K562 (cell line): ENCODE data around the gene SAE1. TPM values are rescaled to one million over a fixed set of nuclear protein-coding genes. Genes with fewer than 3 reads are reported as not detected.

Source experiments
- ATAC-seq: fragments of 200-7000 bp; cut with Tn5 transposase; 3 replicates; pipeline ENCODE4 v1.9.1; 2020; ENCODE audit warnings: moderate library complexity
- BruUV-seq: library from RNA; stranded (reverse); fragments of 400-500 nt; replicated peaks from 2 replicates; lab custom pipeline; 2021; lab: Mats Ljungman, UMichigan
- CTCF ChIA-PET: fragments of 300-600 bp; formaldehyde crosslinking; extraction: SDS; loops from one replicate; lab custom pipeline; 2021; ENCODE audit warnings: low intra/inter-chr PET ratio; lab: Yijun Ruan, JAX
- POLR2A ChIA-PET: fragments of 300-600, 350-650 bp; sonication (Branson Sonifier 250); formaldehyde crosslinking; extraction: SDS; loops from one replicate; lab custom pipeline; 2021; ENCODE audit warnings: antibody characterized with exemption, inconsistent platforms; lab: Yijun Ruan, JAX
- DNase-seq, 4 experiments: peaks; one replicate each; pipeline versions ENCODE4 v3.0.0 to v3.0.0-alpha.2; 2011 to 2018; ENCODE audit warnings: low spot score in 3 of 4, mixed read lengths in 3 of 4; ENCODE audit errors: extremely low read depth in 1 of 4
- FAIRE-seq: peaks from 2 replicates; lab custom pipeline; 2011; peaks lifted over from hg19 to GRCh38; lab: Jason Lieb, UNC
- H2AFZ ChIP-seq: 2 replicates; pipeline ENCODE4 v1.6.0; 2011; ENCODE audit warnings: low read depth, low read length, control low read depth, inconsistent platforms
- H3K27ac ChIP-seq: fragments of 200-600 bp; 3 replicates; pipeline ENCODE4 v1.8.0; 2011; ENCODE audit warnings: low read depth, mild to moderate bottlenecking, control low read depth, inconsistent platforms, low read length, moderate library complexity, mixed read lengths; ENCODE audit errors: extremely low read depth
- H3K27me3 ChIP-seq, 2 experiments: fragments of 300-600 bp in 1 of 2; 2 replicates in 1 of 2; 3 replicates in 1 of 2; pipeline versions ENCODE4 v1.6.0 to v1.8.0; 2011; ENCODE audit warnings: inconsistent platforms in 2 of 2, low read length in 2 of 2, mild to moderate bottlenecking in 1 of 2, mixed read lengths in 1 of 2, moderate library complexity in 1 of 2; ENCODE audit not compliant: control insufficient read depth in 2 of 2, insufficient read depth in 2 of 2
- H3K36me3 ChIP-seq: fragments of 300-600 bp; 3 replicates; pipeline ENCODE4 v1.8.0; 2011; ENCODE audit warnings: mild to moderate bottlenecking, low read length, inconsistent platforms; ENCODE audit not compliant: control insufficient read depth, insufficient read depth
- H3K4me1 ChIP-seq, 2 experiments: fragments of 200-600 bp in 1 of 2; replicated peaks in 1 of 2; 2 replicates in 1 of 2; 3 replicates in 1 of 2; pipeline versions ENCODE4 v1.5.1 to v1.8.0; 2011; ENCODE audit warnings: inconsistent platforms in 2 of 2, low read length in 2 of 2, mild to moderate bottlenecking in 1 of 2, mixed read lengths in 1 of 2, moderate library complexity in 1 of 2; ENCODE audit not compliant: control insufficient read depth in 2 of 2, insufficient read depth in 2 of 2
- H3K4me2 ChIP-seq: 2 replicates; pipeline ENCODE4 v1.6.1; 2011; ENCODE audit warnings: low read length, control low read depth, inconsistent platforms, mixed read lengths; ENCODE audit not compliant: insufficient read depth
- H3K4me3 ChIP-seq: fragments of 200-600 bp; sonication (generic), shearing (Covaris generic); 2 replicates; pipeline ENCODE4 v1.5.1; 2016; ENCODE audit warnings: control low read depth, inconsistent platforms
- H3K79me2 ChIP-seq: fragments of 200-600 bp; 3 replicates; pipeline ENCODE4 v1.8.0; 2011; ENCODE audit warnings: low read length, inconsistent platforms; ENCODE audit not compliant: control insufficient read depth, insufficient read depth
- H3K9ac ChIP-seq, 2 experiments: 2 replicates each; pipeline versions ENCODE4 v1.6.0 to v1.6.1; 2011; ENCODE audit warnings: low read depth in 2 of 2, low read length in 2 of 2, control low read depth in 1 of 2, inconsistent platforms in 1 of 2, mild to moderate bottlenecking in 1 of 2, mixed read lengths in 1 of 2; ENCODE audit not compliant: insufficient read depth in 1 of 2
- H3K9me1 ChIP-seq: one replicate; pipeline ENCODE4 v1.6.0; 2011; ENCODE audit warnings: inconsistent platforms, mild to moderate bottlenecking, low read length, moderate library complexity; ENCODE audit not compliant: control insufficient read depth, insufficient read depth
- H3K9me3 ChIP-seq: replicated peaks from 2 replicates; pipeline ENCODE4 v1.5.1; 2011; ENCODE audit warnings: low read depth, low read length, inconsistent platforms; ENCODE audit not compliant: control insufficient read depth, insufficient read depth
- H4K20me1 ChIP-seq: replicated peaks from 2 replicates; pipeline ENCODE4 v1.6.1; 2011; ENCODE audit warnings: low read length, inconsistent platforms, mixed read lengths; ENCODE audit not compliant: control insufficient read depth, insufficient read depth
- EP400 ChIP-seq: fragments of 450-650 bp; IDR thresholded peaks from 2 replicates; pipeline ENCODE4 v1.6.1; 2017; ENCODE audit warnings: antibody characterized with exemption, mild to moderate bottlenecking, moderate library complexity
- POLR2B ChIP-seq: fragments of 450-650 bp; IDR thresholded peaks from 2 replicates; pipeline ENCODE4 v1.6.1; 2018; ENCODE audit warnings: low read depth; ENCODE audit not compliant: partially characterized antibody
- RCOR1 ChIP-seq, 2 experiments: IDR thresholded peaks; 2 replicates each; pipeline ENCODE4 v1.6.1; 2012; ENCODE audit warnings: low read depth in 2 of 2, low read length in 2 of 2, borderline replicate concordance in 1 of 2, improper control_type of control experiment in 1 of 2
- SP1 ChIP-seq: sonication (generic); formaldehyde crosslinking; IDR thresholded peaks from 2 replicates; pipeline ENCODE4 v1.8.1; 2022; ENCODE audit warnings: mild to moderate bottlenecking, missing genetic modification reagents
- ZNF263 ChIP-seq: sonication (generic); formaldehyde crosslinking; IDR thresholded peaks from 2 replicates; pipeline ENCODE4 v1.8.0; 2022; ENCODE audit warnings: mild to moderate bottlenecking, missing genetic modification reagents, borderline replicate concordance
- ZNF431 ChIP-seq: sonication (generic); formaldehyde crosslinking; IDR thresholded peaks from 2 replicates; pipeline ENCODE4 v1.8.0; 2022; ENCODE audit warnings: mild to moderate bottlenecking, missing genetic modification reagents
- WGBS: fragments of 100-300 bp; shearing (Covaris generic); methylation state at CpG from one replicate; pipeline ENCODE4 v1.1.6; 2016; ENCODE audit warnings: low coverage, mixed read lengths; ENCODE audit not compliant: insufficient coverage; ENCODE audit errors: missing lambda C conversion rate; 5-methylcytosine and 5-hydroxymethylcytosine counted together
- in situ Hi-C: fragments of 300-500 bp; cut with MboI; formaldehyde crosslinking; loops from 4 replicates; pipeline ENCODE4 v1.15.0; 2018; ENCODE audit warnings: inconsistent platforms, mixed read lengths
- intact Hi-C: fragments of 100-400 bp; cut with micrococcal nuclease; formaldehyde crosslinking; loops from 2 replicates; pipeline ENCODE4 v1.14.2; 2022
- polyA plus RNA-seq, 8 experiments: library from polyadenylated mRNA; depleted of rRNA in 4 of 8; stranded (reverse) in 5 of 8; unstranded in 3 of 8; fragments of >200 nt; fragmentation: Nextera tagmentation in 2 of 8; fragmentation: Illumina TruSeq in 1 of 8; extraction: Ambion mirVana in 2 of 8; extraction: Trizol in 1 of 8; gene quantifications; 2 replicates each; pipeline versions ENCODE4 v1.2.1 to v1.2.3, GENCODE V29; 2011 to 2014; ENCODE audit warnings: inconsistent platforms in 1 of 8, missing spikeins in 1 of 8
- total RNA-seq, 7 experiments: library from RNA; depleted of rRNA in 6 of 7; stranded (reverse); fragments of >200 nt in 6 of 7; fragmentation: Illumina TruSeq in 2 of 7; extraction: Trizol in 2 of 7; gene quantifications; 2 replicates each; pipeline versions ENCODE4 v1.2.1 to v1.2.3, GENCODE V29; 2011 to 2021; ENCODE audit warnings: low replicate concordance in 1 of 7
- TF ChIP-seq, protein P1 (sequence below), 3 experiments: IDR thresholded peaks in 2 of 3; conservative IDR thresholded peaks in 1 of 3; 2 replicates each; pipeline ENCODE4 v1.5.1; 2011 to 2012; ENCODE audit warnings: low read length in 3 of 3, mild to moderate bottlenecking in 3 of 3, control low read depth in 2 of 3, improper control_type of control experiment in 1 of 3, inconsistent platforms in 1 of 3, low read depth in 1 of 3, mixed read lengths in 1 of 3, moderate library complexity in 1 of 3; ENCODE audit not compliant: insufficient read depth in 2 of 3
- TF ChIP-seq, protein P2 (sequence below), 2 experiments: fragments of 450-650 bp; formaldehyde crosslinking in 1 of 2; IDR thresholded peaks; 2 replicates each; pipeline versions ENCODE4 v1.4.0 to v1.6.1; 2014 to 2020; ENCODE audit warnings: mild to moderate bottlenecking in 2 of 2, borderline replicate concordance in 1 of 2, low read depth in 1 of 2

Gene SAE1
- total and polyA plus RNA-seq, 9 of the 15 experiments (the other 6 are each of a cell fraction or from before 2014, with no cell fraction given): 82.8 to 299 (median 217) TPM

- in situ Hi-C loops (loop anchor here (5.0 to 10.0 kb wide), 2 partner anchors 43 to 270 kb away; partner anchors contain the start of gene AP2S1), intact Hi-C loops (loop anchor here (1.0 kb wide), 3 partner anchors 46 to 112 kb away; no protein-coding TSS in a partner anchor)
- Histone ChIP-seq H3K27ac (no peak overlapping the region), H3K9ac (no peak overlapping the region), H3K4me2 (no peak overlapping the region), H4K20me1 (no peaks in the 10 kb centered on the region), H3K4me1 (peaks cover 0 to 10% of the 10 kb centered on the region in 2 experiments; a peak in 3 of 5 replicates), H3K4me3 (no peak overlapping the region), H3K79me2 (no peaks in the 10 kb centered on the region), H3K9me1 (no peaks in the 10 kb centered on the region), H3K9me3 (peaks cover 3% of the 10 kb centered on the region), H3K27me3 (no peaks in the 10 kb centered on the region), H2AFZ (peak overlapping the region; percentile 10), H3K36me3 (no peaks in the 10 kb centered on the region)
- POLR2A ChIA-PET: interaction anchor here (1.0 to 4.3 kb wide), 3 partner anchors 11 to 89 kb away, joined by 3 to 31 read pairs (median 26); partner anchors contain the start of gene ZC3H4
- CTCF ChIA-PET: interaction anchor here (0.5 to 3.4 kb wide), 4 partner anchors 46 to 595 kb away, joined by 3 to 35 read pairs (median 10); no protein-coding TSS in a partner anchor
- 41% methylated on average over 8 of the region's 8 CpGs for WGBS
- DNase-seq: peak; percentile 68 to 78 (median 70)
- FAIRE-seq: peak; percentile 91
- no TSS peak for BruUV-seq
- peak; percentile 85 for ATAC-seq
- TF ChIP-seq RCOR1 (IDR thresholded peaks at IDR 0.05; ENCODE audit: borderline replicate concordance in 1 of 2, low read depth in 2 of 2, low read length in 2 of 2) (0 out of 4 replicates have a peak, but pooled peaks of 1 of the 2 experiments have one; percentile 18), ZNF431 (CRISPR knock-in tag) (no peak), POLR2B (no peak), SP1 (0 out of 2 replicates have a peak, but pooled peaks have one; percentile 29), EP400 (peak; percentile 29), ZNF263 (CRISPR knock-in tag) (peak; percentile 63; the same call in 1 of the 2 replicates)
- TF ChIP-seq, protein P1, sequence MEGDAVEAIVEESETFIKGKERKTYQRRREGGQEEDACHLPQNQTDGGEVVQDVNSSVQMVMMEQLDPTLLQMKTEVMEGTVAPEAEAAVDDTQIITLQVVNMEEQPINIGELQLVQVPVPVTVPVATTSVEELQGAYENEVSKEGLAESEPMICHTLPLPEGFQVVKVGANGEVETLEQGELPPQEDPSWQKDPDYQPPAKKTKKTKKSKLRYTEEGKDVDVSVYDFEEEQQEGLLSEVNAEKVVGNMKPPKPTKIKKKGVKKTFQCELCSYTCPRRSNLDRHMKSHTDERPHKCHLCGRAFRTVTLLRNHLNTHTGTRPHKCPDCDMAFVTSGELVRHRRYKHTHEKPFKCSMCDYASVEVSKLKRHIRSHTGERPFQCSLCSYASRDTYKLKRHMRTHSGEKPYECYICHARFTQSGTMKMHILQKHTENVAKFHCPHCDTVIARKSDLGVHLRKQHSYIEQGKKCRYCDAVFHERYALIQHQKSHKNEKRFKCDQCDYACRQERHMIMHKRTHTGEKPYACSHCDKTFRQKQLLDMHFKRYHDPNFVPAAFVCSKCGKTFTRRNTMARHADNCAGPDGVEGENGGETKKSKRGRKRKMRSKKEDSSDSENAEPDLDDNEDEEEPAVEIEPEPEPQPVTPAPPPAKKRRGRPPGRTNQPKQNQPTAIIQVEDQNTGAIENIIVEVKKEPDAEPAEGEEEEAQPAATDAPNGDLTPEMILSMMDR (IDR thresholded peaks at IDR 0.05 in 2 of 3, conservative IDR thresholded peaks at IDR 0.05 in 1 of 3; ENCODE audit: insufficient read depth in 2 of 3, low read depth in 1 of 3, low read length in 3 of 3): peak; percentile 68 to 88 (median 74)
- TF ChIP-seq, protein P2, sequence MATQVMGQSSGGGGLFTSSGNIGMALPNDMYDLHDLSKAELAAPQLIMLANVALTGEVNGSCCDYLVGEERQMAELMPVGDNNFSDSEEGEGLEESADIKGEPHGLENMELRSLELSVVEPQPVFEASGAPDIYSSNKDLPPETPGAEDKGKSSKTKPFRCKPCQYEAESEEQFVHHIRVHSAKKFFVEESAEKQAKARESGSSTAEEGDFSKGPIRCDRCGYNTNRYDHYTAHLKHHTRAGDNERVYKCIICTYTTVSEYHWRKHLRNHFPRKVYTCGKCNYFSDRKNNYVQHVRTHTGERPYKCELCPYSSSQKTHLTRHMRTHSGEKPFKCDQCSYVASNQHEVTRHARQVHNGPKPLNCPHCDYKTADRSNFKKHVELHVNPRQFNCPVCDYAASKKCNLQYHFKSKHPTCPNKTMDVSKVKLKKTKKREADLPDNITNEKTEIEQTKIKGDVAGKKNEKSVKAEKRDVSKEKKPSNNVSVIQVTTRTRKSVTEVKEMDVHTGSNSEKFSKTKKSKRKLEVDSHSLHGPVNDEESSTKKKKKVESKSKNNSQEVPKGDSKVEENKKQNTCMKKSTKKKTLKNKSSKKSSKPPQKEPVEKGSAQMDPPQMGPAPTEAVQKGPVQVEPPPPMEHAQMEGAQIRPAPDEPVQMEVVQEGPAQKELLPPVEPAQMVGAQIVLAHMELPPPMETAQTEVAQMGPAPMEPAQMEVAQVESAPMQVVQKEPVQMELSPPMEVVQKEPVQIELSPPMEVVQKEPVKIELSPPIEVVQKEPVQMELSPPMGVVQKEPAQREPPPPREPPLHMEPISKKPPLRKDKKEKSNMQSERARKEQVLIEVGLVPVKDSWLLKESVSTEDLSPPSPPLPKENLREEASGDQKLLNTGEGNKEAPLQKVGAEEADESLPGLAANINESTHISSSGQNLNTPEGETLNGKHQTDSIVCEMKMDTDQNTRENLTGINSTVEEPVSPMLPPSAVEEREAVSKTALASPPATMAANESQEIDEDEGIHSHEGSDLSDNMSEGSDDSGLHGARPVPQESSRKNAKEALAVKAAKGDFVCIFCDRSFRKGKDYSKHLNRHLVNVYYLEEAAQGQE (IDR thresholded peaks at IDR 0.05; ENCODE audit: borderline replicate concordance): peak; percentile 85; the same call in 1 of the 2 replicates
- TF ChIP-seq, protein P2 (CRISPR knock-in tag; IDR thresholded peaks at IDR 0.05; ENCODE audit: low read depth): no peak
Observed at GRCh38 chr19:47124937-47125668, 5.5 kb upstream of the SAE1 start.
